ENCODE data around the gene DISC1.

GRCh38 chr1:232074265-232074664, 447.7 kb downstream of the DISC1 start:
- TF ChIP-seq CTCF (IDR thresholded peaks at IDR 0.05; ENCODE audit: insufficient read depth, low read length, poor library complexity, severe bottlenecking) (no peak), EZH2phosphoT487 (conservative IDR thresholded peaks at IDR 0.05; ENCODE audit: low read length) (no peak)
